Epithelial cell of prostate (primary cell): ENCODE data around the gene NEMP1.
"Not testable (repeated sequence)": the region's sequence is repeated elsewhere in the genome, so short reads cannot be mapped to it uniquely, and the experiment has no call there.

ENCODE experiments used
- DNase-seq: peaks from one replicate; pipeline ENCODE4 v3.0.0-alpha.2; 2011; ENCODE audit warnings: low read depth, low spot score
- H3K27ac ChIP-seq: fragments of 450-650 bp; 2 replicates; pipeline ENCODE4 v1.5.1; 2017; ENCODE audit warnings: mild to moderate bottlenecking

NEMP1 gene, protein sequence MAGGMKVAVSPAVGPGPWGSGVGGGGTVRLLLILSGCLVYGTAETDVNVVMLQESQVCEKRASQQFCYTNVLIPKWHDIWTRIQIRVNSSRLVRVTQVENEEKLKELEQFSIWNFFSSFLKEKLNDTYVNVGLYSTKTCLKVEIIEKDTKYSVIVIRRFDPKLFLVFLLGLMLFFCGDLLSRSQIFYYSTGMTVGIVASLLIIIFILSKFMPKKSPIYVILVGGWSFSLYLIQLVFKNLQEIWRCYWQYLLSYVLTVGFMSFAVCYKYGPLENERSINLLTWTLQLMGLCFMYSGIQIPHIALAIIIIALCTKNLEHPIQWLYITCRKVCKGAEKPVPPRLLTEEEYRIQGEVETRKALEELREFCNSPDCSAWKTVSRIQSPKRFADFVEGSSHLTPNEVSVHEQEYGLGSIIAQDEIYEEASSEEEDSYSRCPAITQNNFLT

DNA sequence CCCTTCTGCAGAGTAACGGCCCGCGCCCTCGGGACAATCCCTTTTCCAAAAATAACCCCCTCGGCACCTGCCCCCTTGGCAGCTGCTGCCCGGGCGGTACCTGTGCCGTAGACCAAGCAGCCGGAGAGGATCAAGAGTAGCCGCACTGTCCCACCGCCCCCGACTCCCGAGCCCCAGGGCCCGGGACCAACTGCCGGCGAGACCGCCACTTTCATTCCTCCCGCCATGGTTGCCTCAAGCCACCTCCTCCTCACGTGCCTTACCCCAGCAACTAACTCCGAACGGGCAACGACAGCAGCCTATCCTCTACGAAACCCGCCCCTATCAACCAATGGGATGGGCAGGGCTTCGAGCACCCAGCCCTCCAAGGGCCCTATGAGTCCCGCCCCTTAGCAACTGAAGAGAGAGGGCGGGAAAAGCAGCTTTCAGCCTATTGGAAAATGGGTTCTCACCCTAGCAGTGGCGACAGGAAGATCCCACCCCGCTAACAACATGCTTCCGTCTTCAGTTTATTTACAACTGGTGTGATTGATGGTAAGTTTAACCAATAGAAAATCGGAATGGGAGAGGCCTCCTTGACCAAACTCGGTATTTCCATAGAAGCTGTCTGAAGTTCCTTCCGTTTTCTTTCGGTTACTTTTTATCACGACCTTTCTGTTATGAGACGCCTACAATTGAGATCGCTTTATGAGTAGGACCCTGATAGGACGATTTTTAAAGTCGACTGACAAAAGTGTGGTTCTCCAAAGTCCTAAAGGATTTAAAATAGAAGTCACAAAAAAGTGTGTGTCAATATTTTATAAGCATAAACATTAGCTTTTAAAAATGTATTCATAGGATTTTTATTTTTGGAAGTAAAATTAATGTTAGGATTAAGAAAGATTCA, at the start of gene NEMP1:
TSS of gene NEMP1 (minus strand) at position 273 of the 886 bp plus-strand sequence. CDS start at position 227, 46 bp downstream.
- peak within 1 kb of the TSS; percentile 56 for H3K27ac ChIP-seq
- peak; percentile 100 for DNase-seq

DNA sequence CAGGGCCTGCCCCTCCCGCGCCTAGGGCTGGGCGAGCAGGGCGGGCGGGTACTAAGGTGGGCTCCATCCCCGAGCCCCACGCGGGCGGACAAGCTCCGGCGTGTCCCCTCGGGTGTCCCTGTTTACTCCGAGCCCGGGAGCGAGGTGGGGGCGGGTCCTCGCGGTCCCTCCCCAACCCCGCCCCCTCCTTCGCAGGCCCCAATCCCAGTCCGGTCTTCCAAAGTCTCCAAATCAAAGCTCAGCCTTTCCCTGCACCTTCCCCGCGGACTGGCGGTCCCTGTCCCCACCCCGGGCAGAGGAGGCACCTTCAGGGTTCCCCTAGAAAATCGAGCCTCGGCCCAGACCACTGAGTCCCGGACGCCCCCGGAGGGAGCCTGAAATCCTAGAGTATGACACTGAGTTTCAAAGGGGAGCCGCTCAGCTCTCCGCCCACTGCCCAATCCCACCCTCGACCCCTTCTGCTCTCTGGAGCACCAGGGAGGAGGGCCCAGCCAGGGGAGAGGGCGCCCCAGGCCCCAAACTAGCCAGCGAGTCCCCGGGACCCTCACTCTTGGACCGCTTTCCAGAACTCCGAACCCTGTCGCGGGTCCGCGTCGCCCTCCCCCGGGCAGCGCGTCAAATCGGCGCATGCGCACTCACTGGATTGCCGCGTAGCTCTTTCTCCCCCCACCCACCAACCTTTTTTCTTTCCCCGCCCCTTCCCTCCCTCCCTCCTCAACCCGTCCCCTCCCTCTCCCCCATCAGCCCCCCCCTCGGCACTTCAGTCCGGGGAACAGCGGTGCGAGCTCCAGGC, 49.3 kb upstream of the NEMP1 start, which contains the start of gene LRP1:
TSS of gene LRP1 (plus strand) at position 758 of the 793 bp plus-strand sequence. CDS start 482 bp downstream, outside the sequence.
- peak within 1 kb of the TSS; percentile 70 for H3K27ac ChIP-seq
- no peak for DNase-seq

DNA sequence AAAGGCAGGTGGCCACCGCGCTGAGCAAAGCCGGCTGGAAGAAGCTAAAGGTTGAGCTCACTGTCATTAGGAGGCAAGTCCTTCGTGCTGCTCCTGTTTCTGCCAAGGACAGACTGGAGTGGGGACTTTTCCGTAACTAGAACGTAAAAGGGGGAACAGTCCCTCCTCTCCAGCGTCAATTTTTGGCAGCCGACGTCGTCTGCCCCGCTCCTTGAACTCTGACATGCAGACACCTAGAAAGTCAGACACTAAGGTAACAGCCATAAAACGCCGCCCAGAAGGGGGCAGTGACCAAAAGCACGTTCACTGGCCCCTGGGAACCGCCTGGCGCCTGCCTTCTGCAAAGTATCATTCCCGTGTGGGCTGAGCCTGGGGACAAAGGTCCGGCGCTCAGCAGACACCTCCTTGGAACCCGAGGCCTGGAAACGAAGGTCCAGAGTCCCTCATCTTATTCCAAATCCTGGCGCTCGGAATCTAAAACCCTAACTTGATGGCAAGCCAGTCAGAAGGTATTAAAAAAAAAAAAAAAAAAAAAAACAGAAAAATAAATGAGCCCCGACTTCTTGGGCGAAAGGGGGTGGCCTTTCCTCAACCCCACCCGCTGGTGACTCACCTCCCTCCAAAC, 48.6 kb upstream of the NEMP1 start:
- peak overlapping the region; percentile 70 for H3K27ac ChIP-seq
- no peak for DNase-seq

DNA sequence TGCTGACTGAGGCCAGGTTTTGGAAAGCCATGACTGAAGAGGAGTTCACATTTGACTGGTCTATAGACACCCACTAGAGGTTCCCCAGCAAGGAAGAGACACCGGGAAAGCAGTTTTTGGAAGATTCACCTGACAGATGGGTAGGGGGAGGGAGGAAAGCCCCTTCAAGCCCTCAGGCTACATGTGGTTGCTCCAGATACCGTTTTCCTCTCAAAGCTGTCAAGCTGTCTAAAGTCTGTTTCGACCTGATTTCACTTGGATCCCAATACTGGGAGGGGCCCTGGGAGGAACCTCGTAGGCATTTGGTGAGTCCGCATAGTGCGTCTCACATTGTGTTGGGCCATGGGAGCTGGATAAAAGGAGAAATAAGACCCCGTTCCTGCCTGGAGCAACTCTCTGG, 48.0 kb upstream of the NEMP1 start:
- H3K27ac ChIP-seq = peak overlapping the region; percentile 70
- no peak for DNase-seq

DNA sequence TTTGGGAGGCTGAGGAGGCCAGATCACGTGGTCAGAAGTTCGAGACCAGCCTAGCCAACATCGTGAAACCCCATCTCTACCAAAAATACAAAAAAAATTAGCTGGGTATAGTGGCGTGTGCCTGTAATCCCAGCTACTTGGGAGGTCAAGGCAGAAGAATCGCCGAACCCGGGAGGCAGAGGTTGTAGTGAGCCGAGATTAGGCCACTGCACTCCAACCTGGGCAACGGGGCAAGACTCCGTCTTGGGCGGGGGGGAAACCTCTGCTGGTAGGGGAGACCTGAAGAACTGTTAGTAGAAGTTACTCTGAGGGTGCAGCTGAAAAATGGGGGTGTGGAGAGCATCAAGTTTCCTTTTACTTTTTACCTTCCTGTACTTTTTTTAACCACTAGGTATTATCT, 47.5 kb upstream of the NEMP1 start:
- no peak for DNase-seq
- H3K27ac ChIP-seq = no peak overlapping the region

DNA sequence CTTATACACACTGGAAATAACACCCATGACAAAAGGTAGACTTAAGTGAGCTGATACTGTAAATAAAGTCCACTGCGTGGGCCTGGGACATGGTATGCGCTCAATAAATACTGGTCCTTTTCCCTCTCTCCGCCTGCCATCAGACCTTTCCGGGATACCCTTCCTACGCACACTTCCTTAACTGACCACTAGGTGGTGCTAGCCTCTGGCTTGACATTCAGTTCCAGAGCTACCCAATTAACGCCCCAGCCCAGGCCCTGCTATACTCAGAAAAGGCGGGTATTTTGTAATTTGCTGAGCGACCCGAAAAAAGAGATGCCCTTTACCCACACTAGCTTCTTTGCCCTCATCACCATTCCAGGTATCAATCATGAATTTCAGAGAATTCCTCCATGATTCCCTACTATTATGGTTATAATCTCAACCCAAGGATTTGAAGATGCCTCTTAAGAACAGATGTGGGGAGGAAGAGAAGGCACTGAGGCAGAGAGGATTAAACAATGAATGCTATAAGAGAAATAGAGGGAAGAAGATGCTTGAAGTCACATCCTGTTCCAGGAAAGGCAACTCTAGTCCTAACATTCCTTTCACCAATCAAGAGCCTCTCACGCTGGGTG, 45.8 kb upstream of the NEMP1 start:
- H3K27ac ChIP-seq = no peak overlapping the region
- no peak for DNase-seq

DNA sequence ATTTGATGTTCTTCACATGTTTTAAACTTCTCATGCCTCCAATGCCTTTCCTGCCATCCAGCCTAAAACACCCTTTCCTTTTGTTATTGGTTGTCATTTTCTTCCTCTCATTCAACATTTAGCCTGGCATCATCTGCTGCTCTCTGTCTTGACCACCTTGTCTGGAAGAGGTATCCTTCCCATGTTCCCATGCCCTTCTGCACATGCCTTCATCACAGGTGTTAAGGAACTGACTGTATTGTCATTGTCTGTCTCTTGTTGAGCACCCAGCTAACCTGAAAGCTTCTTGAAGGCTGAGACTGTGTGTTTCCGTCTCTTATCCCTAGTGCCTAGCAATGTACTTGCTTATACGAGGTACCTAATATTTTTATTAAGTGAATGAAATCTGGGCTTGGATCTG, 45.2 kb upstream of the NEMP1 start:
- H3K27ac ChIP-seq = no peak overlapping the region
- DNase-seq = no peak

DNA sequence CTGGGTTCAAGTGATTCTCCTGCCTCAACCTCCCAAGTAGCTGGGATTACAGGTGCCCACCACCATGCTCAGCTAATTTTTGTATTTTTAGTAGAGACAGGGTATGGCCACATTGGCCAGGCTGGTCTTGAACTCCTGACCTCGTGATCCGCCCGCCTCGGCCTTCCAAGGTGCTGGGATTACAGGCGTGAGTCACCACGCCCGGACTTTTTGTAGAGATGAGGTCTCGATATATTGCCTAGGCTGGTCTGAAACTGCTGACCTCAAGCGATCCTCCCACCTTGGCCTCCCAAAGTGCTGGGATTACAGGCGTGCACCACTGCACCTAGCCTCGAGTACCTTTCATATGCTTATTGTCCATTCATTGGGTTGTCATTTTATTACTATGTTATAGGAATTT, 42.1 kb upstream of the NEMP1 start:
- not testable (repeated sequence) for DNase-seq, H3K27ac ChIP-seq

DNA sequence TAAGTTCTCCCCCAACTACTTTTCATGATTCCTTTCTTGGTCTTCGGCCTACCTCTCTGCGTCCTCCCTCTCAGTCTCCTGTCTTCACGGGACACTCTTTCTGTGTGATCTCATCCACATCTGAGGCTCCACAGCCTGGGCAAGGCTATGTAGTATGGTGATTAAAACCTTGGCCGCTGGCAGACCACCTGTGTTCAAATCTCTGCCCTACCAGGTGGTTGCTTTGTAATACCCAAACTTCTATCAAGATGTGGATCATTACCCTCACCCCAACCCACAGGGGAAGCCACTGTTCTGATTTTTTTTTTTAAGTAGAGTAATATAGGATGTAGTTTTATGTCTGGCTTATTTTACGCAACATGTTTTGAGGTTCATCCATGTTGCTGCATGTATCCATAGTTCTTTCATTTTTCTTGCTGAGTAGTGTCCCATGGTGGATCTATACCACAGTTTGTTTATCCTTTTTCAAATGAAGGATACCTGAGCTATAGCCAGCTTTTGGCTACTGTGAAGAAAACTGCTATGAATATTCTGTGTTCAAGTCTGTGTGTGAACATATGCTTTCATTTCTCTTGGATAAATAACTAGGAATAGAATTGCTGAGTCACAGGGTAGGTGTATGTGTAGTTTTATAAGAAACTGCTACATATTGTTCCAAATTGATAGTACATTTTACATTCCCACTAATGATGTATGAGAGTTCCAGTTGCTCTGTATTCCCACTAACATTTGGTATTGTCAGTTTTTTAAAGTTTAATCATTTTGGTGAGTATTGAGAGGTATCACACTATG, 40.9 kb upstream of the NEMP1 start:
- no peak for DNase-seq
- H3K27ac ChIP-seq = peak overlapping the region; percentile 78

DNA sequence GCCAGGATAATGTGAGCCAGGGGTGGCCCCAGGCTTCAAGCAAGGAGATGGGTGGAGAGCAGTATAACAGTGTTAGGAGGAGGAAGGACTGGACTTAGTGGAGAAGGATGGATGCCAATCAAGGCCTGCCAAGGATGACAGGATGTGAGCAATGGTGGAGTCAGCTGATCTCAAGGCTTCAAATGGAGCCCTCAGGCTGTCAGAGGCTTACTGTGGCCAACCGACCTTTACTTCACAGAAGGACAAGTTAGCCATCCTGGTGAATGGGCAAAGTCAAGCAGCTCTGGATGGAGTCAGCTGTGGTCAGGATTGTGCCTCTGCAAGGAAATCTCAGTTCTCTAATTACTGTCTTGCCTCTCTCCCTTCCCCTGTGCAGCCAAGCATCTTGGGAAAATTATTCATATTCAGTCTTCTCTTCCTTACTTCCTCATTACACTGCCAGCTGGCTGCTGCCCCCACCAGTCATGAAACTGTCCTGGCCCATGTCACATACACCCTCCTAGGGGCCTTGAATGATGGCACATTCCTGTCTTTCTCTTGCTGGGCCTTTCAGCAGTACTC, 40.2 kb upstream of the NEMP1 start:
- DNase-seq = no peak
- H3K27ac ChIP-seq = peak overlapping the region; percentile 78

DNA sequence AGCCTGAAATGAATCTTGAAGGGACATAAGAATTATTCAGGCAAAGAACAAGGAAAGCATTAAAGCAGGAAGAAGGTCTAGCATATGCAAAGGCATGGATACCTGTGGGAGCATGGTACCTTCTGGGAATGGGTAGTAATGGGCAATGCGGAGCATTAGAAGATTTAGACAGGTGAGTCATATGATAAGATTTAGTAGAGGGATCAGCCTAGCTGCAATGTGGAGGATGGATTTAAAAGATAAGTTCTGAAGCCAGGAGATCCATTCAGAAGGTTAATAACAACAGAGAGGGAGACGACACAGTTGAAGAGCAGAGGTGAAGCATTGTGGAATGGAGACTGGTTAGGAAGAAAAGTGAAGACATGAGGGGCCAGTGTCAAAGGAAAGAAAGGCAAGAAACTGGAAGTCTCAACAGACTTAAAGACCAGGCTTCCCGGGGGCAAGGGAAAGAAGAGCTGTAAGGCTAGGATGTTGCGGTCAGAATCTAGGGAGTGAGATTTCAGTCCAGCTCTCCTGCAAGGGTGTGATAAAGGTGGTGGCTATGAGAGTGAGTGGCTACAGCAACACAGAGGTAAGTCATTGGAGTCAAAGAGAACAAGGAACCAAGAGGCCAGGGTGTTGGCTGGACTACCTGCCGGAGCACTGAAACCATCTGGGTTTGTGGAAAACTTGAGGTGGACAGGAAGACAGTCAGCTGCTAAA, 38.1 kb upstream of the NEMP1 start:
- H3K27ac ChIP-seq = no peak overlapping the region
- DNase-seq = no peak

DNA sequence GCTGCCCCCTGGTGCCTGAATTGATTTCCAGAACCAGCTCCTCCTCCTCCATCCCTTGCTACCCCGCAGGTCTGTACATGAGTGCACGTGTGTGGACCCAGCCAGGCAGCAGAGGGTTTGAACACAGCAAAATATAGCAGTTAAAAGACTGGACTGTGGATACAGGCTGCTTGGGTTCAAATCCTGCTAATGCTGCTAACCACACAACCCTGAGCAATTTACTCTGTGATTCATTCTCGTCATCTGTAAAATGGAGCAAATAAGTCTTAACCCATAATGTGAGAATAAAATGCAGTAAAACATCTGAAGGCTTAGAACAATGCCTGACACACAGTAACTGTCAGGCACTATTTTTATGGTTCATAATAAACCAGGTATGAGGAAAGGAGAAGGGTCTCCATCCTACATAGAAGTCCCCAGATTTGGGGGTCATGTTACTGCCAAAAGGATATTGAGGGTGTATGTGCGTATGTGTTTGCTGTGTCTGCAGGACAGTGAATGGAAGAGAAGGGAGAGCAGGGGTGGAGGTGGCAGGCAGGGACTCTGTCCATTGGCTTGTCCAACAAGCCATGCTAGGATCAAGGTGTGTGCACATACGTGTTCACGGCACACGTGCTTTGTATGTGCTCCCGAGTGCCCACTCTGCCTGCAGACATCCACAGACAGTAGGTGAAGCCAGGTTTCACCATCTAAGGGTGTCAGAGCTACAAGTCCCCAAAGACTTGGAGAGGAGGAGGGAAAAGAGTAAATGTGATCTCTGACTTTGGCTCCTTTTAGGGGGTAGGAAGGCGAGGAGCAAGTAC, 34.1 kb upstream of the NEMP1 start:
- peak overlapping the region; percentile 99 for H3K27ac ChIP-seq

DNA sequence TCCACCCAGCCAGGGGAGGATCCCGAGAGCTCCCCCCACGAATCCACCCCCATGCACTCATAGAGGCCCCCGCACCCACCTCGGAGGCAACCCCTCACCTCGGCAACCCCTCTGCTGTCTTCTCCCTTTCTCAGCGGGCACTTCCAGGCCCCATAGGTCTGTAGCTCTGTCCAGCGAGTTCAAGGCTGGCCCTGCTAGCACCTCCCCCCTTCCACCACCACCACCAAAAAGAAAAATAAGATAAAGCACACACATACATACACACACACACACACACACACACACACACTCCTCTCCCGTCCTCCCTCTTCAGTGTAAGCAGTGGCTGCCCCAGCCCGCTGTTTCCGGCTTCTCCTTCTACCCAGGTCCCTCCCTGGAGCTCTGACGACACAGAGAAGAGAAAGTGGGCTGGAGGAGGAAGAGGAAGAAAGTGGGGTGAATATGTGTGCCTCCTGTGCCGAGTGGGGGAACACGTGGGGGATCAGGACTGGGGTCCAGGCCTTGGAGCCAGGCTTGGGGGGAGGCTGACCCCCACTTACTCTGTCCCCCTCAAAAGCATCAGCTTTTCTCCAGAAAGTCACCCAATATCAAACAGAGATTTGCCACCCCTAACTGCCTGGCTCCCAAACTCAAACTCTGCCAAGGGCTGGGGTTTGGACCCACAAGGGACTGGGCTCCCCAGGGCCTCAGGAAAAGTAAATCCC, 32.6 kb upstream of the NEMP1 start, which contains the start of gene STAT6:
TSS of gene STAT6 (minus strand) at position 332 of the 704 bp plus-strand sequence. CDS start 3,084 bp downstream, outside the sequence.
- no peak for DNase-seq
- peak within 1 kb of the TSS; percentile 99 for H3K27ac ChIP-seq

More for the DNA sequence above, 34.1 kb upstream of the NEMP1 start:
- DNase-seq = no peak

DNA sequence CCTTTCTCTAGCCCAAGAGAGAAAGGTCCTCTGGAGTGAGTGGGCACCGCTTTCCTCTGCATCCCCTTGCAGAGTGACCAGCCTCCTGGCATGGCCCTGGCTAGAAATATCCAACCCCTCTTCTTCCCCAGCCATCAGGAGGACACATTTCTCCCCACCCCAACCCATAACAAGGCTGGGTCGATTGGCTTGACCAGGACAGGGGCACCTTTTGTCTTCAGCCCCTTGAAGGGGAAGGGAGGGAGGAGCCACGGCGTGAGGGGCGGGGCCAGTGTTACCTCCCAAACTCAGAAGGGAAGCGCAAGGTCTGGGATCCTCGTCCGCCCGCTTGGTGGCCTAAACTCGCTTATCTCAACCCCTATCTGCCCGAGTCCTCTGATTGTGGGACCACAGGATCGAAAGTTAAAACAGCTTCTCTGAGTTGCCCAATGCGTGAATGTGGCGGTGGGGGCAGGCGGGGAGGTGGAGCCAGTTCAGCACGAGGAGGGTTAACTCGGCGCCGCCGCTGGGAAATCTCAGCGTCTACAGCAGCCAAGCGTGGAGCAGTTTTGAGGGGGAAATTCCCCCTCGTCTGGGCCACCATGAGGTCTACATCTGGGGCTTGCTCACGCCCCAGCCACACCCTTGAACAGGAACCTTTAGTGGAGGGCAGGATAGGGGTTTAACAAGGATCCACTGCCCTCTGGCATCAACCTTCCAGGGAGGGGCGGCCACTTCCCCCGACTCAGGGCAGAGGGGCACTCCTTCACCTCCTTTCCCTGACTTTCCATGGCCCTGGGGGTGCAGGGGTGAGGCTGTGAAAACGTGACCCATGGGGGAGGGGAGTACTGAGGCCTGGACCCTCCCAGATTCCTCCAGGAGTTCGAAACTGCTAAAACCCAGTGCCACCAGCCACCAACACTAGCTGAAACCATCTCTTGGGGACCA, 31.8 kb upstream of the NEMP1 start:
- DNase-seq = no peak
- H3K27ac ChIP-seq = peak overlapping the region; percentile 99
